Right hindlimb (tissue), 1 donor: ENCODE data around the gene PRKAG2.
A peak's percentile ranks its signal among the peaks of the same experiment; 100 is the strongest.

Experiments used
- DNase-seq: peaks from one replicate; pipeline ENCODE4 v3.0.0-alpha.2; 2018

PRKAG2 gene

DNA sequence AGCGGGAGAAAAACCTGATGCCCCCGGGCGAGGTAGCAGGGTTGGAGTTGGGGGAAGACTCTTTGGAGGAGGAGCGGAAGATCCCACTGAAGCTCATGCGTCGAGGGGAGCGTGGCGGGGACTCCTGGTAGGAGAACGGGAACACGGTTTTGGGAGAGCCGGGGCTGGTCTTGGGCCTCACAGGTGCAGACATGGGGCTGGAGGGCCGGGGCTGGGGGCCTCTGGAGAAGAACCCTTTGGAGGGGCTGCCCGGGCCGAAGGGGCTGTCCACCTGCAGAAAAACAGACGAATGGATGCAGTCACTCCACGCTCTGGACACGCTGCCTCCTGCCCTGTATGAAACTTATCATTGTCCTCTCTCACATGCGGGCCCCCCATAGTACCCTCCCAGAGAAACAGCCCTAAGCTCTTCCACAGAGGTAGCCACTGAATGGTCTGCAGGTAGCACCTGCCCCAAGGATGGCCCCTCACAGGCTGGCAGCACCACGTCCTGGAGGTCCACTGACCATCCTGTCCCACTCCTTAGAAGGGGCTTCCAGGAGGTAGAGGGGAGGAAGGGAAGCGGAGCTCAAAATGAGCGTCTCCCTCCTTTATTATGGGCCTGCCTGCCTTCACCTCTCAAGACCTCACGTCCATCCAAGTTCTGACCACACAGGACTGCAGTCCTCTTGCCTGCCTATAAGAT is 95.6 kb downstream of the PRKAG2 start:
- no peak for DNase-seq

DNA sequence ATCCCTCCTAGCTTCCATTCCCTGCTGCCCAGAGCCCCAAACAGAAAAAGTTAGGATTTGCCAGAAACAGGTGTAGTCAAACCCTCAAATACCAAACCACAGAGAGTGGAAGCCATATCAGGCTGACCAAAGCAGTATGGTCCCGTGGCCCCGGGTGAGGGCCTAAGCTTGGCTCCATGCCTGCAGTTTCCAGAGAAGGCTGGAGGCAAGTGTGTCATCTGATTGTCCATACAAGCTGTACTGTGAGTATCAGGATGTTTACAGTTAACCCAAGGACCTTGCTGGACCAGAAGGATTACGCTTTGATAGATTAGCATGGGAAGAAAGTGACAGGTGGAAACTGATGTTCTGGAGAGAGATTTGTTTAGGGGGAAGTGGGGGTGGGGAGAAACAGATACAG is 96.3 kb downstream of the PRKAG2 start:
- DNase-seq, result no peak

DNA sequence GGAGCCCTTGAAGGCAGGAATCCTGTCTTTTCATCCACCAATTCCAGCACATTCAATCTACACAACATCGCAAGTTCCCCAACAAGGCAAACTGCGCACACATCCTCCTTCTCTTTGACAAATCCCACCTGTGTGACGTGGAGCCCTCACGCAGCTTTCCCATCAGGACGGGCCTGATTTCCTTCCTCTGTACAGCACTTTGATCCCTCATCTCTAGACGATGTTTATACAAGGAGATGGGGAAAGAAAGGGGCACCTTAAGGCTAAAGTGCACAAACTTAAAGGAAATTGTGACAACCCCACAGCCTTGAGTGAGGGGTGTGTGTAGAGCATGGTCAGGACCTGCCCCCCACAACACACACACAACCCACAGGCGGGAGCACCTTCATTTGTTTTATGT is 97.2 kb downstream of the PRKAG2 start:
- DNase-seq, result no peak

GRCh38 chr7:151779255-151779654 is 97.7 kb downstream of the PRKAG2 start:
- DNase-seq, result no peak

GRCh38 chr7:151777908-151778670 is 98.8 kb downstream of the PRKAG2 start:
- no peak for DNase-seq

DNA sequence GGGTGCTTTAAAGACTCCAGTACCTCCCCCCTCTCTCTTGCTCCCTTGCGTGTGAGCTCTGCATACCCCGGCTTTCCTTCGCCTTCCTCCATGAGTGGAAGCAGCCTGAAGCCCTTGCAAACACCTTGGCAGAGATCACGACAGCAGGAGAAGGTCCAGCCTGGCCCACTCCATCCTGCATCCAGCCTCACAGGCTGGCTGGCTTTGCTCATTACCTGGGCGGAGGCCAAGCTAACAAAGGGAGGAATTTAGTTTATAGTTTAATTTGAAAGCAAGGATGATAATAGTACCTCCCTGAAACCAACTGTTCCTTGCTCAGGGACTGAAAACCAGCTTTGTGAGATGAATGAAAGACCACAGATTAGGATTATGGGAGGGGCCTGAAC is 99.4 kb downstream of the PRKAG2 start:
- no peak for DNase-seq

- no peak for DNase-seq
These were observed 99.9 kb downstream of the PRKAG2 start for GRCh38 chr7:151776876-151777494.

DNA sequence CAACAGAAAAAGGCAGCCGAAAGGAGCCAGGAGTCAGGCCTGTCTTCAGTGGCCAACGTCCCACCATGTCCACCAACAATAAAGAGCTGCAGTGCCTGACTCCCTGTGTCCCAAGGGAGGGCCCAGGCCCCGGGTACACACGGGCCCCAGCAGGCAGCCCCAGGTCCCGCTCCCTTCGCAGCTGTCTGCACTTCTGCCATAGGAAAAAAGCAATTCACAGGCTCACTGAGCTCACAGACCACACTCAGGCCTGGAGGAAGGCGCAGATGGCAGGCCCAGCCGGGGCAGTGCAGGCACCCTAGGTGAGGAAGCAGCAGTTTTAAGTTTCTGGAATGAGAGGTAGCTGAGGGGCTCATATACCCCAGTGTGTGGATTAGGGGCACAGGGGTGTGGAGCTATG is 100.5 kb downstream of the PRKAG2 start:
- DNase-seq, result no peak

GRCh38 chr7:151775547-151776443 is 101.1 kb downstream of the PRKAG2 start:
- no peak for DNase-seq

- DNase-seq, result no peak
These were observed 102.0 kb downstream of the PRKAG2 start for GRCh38 chr7:151774951-151775350.

DNA sequence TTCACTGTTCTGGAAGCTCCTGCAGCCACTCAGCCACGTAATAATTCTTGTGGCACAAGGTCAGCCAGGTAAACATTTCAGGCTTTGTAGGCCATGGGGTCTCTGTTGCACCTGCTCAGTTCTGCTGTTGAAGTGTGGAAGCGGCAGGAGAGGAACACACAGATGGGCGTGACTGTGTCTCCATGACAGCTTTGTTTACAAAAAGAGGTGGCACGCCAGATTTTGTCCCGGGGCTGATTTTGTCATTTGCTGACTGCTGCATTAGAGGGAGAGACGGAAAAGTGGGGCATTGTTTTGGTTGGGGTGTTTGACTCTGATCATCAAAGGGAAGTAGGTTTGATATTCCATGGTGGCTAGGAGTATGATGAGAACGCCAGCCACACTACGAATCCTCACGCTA is 103.1 kb downstream of the PRKAG2 start:
- DNase-seq, result no peak

DNA sequence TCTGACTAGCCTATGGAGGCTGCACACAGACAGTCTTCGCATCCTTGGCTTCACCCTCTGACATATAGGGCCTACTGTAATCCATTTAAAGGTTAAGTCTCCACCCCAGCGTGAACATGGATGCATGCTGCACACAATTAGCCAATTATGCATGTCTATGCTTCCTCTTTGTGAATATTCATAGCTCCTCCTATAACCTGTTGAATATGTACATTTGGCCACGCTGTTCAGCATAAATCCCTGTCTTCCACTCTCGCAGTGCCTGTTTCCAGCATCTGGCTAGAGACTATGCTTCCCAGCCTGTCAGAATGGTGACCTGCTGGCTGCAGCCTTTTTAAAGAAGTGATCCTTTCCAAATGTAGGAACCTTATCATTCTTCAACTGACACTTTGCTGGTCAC is 106.7 kb downstream of the PRKAG2 start:
- no peak for DNase-seq

- no peak for DNase-seq
These were observed 107.6 kb downstream of the PRKAG2 start for GRCh38 chr7:151769188-151769821.

GRCh38 chr7:151768805-151769187 is 108.1 kb downstream of the PRKAG2 start:
- no peak for DNase-seq

GRCh38 chr7:151767557-151767956 is 109.4 kb downstream of the PRKAG2 start:
- DNase-seq, result no peak

DNA sequence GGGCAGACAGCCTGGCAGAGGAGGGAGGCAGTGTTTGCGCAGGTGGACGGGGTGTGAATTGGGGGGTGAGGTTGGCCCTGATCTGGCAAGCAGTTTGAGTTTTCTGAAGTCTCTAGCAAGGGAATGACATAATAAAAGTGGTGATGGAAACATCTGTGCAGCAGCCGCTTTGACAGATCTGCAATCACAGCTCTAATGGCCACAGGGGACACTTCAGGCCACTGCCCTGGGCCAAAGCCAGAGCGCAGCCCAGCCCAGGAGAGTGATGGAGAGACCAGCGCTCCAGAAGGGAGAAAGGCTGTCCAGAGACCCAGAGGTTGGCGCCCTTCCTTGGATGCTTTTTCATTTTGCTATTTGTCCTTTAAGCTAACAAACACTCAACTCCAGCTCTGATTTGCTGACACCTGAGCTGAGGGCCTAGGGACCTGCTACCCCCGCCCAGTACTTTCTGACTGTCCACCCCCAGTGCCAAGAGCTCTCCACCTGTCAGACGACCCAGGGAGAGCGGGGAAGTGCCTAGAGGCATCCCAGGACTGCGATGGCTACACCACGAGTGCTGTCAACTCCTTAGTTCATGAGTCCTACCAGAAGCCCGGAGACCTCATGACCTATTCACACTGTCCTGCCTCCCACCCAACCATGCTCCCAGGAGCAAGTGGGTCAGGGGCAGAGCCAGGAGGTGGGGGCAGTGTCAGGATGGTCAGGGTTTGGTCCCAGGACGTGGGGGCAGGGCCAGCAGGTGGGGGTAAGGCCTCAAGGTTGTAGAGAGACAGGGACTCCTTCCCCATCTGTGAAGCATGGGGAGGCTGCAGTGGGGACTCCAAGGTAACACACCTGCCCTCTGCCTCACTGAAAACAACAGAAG is 112.6 kb downstream of the PRKAG2 start:
- DNase-seq, result no peak

DNA sequence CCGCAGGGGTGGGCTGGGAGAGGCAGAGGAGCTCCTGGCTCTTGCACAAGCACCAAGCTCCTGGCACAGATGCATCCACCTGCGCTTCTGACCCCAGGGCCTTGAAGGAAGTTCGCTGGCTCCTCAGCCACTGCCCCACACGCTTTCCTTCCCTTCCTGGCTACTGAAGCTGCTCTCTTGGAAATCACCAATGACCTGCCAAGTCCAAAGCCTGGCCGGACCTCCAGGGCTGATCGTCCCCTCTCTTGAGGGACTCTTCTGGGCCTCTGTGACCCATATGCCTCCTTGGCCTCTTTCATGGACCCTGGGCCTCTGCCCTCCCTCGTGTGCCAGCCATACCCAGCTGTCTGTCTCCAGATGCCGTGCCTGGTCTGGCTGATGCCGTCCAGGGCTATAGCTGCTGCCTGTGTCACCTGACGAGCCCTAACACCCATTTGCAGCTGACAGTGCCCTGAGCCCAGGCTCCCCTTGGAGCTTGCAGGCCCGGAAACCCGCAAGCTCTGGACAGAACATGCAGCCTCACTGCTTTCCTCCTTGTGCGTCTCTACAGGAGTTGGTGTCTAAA is 113.4 kb downstream of the PRKAG2 start:
- no peak for DNase-seq

DNA sequence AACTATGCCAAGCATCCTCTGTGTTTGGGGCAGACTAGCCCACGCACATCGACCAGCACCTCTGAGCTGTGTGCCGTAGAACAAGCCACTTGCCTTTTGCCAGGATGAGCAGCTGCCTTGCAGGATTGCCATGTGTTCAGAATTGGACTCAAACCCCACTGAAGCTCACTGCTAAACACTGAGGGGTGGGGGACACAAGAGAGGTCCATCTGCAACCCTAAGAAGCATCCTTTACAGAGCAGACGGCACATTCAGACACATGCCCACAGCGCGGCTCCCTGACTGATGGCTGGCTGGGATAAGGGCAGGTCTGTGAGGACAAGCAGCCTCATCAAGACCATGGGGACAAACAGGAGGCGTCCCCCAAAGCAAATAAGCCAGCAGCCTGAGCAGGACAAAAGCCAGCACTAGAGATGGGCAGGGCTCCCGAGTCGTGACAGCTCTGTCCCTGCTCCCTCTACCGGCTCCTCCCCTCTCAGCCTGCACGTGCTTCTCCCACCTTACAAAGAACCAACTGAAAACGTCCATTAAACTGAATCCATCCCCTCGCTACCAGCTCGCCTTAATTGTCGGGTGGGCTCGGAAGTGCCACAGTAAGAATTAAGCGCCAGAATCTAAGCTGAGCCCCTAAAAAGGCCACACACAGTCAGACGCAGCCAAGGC is 114.2 kb downstream of the PRKAG2 start:
- DNase-seq, result no peak

DNA sequence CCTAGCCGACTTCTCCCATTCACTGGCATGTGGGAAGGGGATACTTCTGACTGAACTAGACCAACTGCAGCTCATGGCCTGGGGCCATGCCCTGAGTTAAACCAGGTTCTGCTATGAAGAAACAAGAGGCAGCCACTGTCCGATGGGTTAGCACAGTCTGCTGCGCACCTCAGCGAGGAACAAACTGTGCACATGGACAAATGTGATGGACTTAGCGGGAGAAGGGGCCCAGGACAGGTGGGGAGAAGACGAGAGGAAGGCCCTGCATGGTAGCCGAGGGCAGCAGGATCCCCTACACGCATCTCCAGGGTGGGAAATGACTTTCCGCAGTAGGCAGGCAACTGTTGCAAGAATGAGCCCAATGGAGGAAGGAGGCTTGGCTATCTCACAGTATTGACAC is 115.0 kb downstream of the PRKAG2 start:
- DNase-seq, result no peak

DNA sequence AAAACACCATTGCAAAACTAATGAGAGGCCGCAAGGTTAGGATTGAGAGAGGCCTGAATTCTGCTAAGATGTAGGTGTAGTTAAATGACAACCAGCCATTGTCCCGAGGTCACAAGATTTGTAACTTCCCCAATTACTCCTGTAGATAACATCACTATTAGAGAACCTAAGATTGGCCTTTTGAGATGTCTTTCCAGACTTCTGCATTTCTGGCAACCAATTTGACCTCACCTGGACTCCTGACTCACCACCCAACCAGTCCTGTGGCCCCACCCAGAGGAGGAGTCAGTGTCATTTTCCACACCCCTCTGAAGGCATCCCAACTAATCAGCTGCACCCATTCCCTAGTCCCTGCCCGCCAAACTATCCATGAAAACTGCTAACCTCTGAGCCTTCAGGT is 115.7 kb downstream of the PRKAG2 start:
- no peak for DNase-seq

DNA sequence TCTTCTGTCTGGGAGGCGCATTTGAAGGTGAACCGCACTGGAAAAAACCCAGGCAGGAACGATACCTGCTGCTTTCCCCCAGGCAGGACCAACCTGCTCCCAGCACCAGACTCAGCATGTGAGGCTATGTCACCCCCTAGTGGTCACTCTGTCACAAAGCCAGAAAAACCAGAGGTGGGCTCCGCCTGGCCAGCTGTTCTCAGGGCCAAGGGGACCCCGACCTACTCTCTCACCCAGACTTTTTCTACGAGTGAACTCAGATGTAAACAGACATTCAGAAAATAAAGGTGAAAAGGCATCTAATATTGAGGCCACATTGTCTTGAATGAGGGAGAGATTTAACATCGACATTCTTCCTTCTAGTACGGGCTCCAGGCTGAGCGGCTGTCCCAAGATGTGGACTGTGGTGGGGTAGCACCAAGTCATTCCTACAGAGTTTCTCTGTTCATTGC is 117.3 kb downstream of the PRKAG2 start:
- DNase-seq, result peak; percentile 67
